Measurements from ENCODE around the gene IRX3. TPM values are rescaled to one million over a fixed set of nuclear protein-coding genes. Genes with fewer than 3 reads are reported as not detected.

The IRX3 gene
- total and polyA plus RNA-seq, 2 of the 8 experiments (the other 6 are each of a cell fraction or from before 2014, with no cell fraction given), result 0.50 to 1.6 TPM

GRCh38 chr16:54297154-54297553 is 10.6 kb upstream of the IRX3 start:
- no peak overlapping the region for H2AK5ac ChIP-seq (ENCODE audit: low read depth, low read length)
- peaks cover 7 to 24% (median 12%) of the 10 kb centered on the region in 4 experiments for H3K27me3 ChIP-seq (replicated peaks in 1 of 4; ENCODE audit: control insufficient read depth in 3 of 4, extremely low read depth in 1 of 4, insufficient read depth in 3 of 4, low read length in 3 of 4)
- H4K20me1 ChIP-seq (replicated peaks in 1 of 2; ENCODE audit: control insufficient read depth in 1 of 2, insufficient read depth in 2 of 2, low read length in 2 of 2), result no peaks in the 10 kb centered on the region
- no peak overlapping the region for H3K4me2 ChIP-seq (ENCODE audit: insufficient read depth in 1 of 2, low read depth in 2 of 2, low read length in 2 of 2)
- no peak overlapping the region for H2BK120ac ChIP-seq (replicated peaks; ENCODE audit: low read depth, low read length)
- peaks cover 9% of the 10 kb centered on the region in 2 experiments; a peak in 1 of 4 replicates for H3K9me3 ChIP-seq (ENCODE audit: insufficient read depth in 2 of 2, low read depth in 1 of 2, low read length in 1 of 2)
- no peak overlapping the region for H3K56ac ChIP-seq (replicated peaks; ENCODE audit: insufficient read length, low read depth, low read length)
- no peak overlapping the region for H4K8ac ChIP-seq (ENCODE audit: extremely low read depth, insufficient read depth, low read length)
- H3K23me2 ChIP-seq (ENCODE audit: low read depth, low read length), result no peaks in the 10 kb centered on the region
- no peak overlapping the region for H3K18ac ChIP-seq (ENCODE audit: extremely low read depth, low read length)
- H2AFZ ChIP-seq (ENCODE audit: low read length), result no peak overlapping the region
- no peak overlapping the region for H2BK5ac ChIP-seq (ENCODE audit: low read depth, low read length)
- POLR2A ChIA-PET (ENCODE audit: partially characterized antibody), result no interaction called here
- H4K5ac ChIP-seq (ENCODE audit: insufficient read length, low read depth, low read length), result no peak overlapping the region
- 90% methylated on average over 3 of the region's 3 CpGs; no CpG with 5 or more reads in 1 of the 2 experiments for WGBS, 2 experiments (ENCODE audit: extremely low coverage in 1 of 2, insufficient coverage in 1 of 2, insufficient read length in 1 of 2, insufficient replicate concordance in 2 of 2, low coverage in 1 of 2, low lambda C conversion rate in 2 of 2, missing lambda C conversion rate in 1 of 2)
- no peak overlapping the region for H3K4ac ChIP-seq (replicated peaks; ENCODE audit: insufficient read length, low read depth, low read length)
- H3K36me3 ChIP-seq (ENCODE audit: control insufficient read depth in 2 of 4, insufficient read depth in 4 of 4, low read length in 3 of 4), result no peaks in the 10 kb centered on the region
- FAIRE-seq (no peak), DNase-seq (ENCODE audit: low read depth in 1 of 2, low spot score in 2 of 2) (no peak)
- no peaks in the 10 kb centered on the region for H3K4me1 ChIP-seq (replicated peaks in 1 of 4; ENCODE audit: control insufficient read depth in 3 of 4, insufficient read depth in 4 of 4, low read length in 3 of 4)
- no peak overlapping the region for H3K9ac ChIP-seq (replicated peaks in 1 of 4; ENCODE audit: extremely low read depth in 1 of 4, low read depth in 3 of 4, low read length in 3 of 4)
- TF ChIP-seq CREB1 (IDR thresholded peaks at IDR 0.05), result no peak
- TF ChIP-seq HDAC6 (IDR thresholded peaks at IDR 0.05; ENCODE audit: low read depth, low read length), result no peak
- no peak for TF ChIP-seq RFX5 (IDR thresholded peaks at IDR 0.05; ENCODE audit: borderline replicate concordance, low read depth, low read length)
- no peak for TF ChIP-seq CHD1 (IDR thresholded peaks at IDR 0.05; ENCODE audit: low read depth, low read length)
- TF ChIP-seq TAF1 (IDR thresholded peaks at IDR 0.05; ENCODE audit: low read depth, low read length), result no peak
- TF ChIP-seq SUZ12 (IDR thresholded peaks at IDR 0.05; ENCODE audit: low read length), result no peak
- TF ChIP-seq BCL11A (IDR thresholded peaks at IDR 0.05; ENCODE audit: low read depth in 2 of 2, low read length in 2 of 2), result no peak
- TF ChIP-seq KDM4A (IDR thresholded peaks at IDR 0.05; ENCODE audit: low read depth, low read length, severe bottlenecking), result no peak
- TF ChIP-seq EP300 (IDR thresholded peaks at IDR 0.05; ENCODE audit: borderline replicate concordance in 1 of 2, low read depth in 2 of 2, low read length in 2 of 2), result no peak
- no peak overlapping the region for H3K27ac ChIP-seq (ENCODE audit: low read depth, low read length)
- H2BK15ac ChIP-seq (ENCODE audit: low read length), result no peak overlapping the region
- H3K23ac ChIP-seq (ENCODE audit: insufficient read length), result no peak overlapping the region
- H2BK12ac ChIP-seq (ENCODE audit: low read depth, low read length), result no peak overlapping the region
- H2BK20ac ChIP-seq (ENCODE audit: low read length), result no peak overlapping the region
- H3K14ac ChIP-seq (ENCODE audit: insufficient read length), result no peak overlapping the region
- H3K79me1 ChIP-seq (ENCODE audit: low read depth, low read length), result no peaks in the 10 kb centered on the region
- no peaks in the 10 kb centered on the region for H3K79me2 ChIP-seq (ENCODE audit: control insufficient read depth in 1 of 2, insufficient read depth in 2 of 2, low read length in 2 of 2)
- H4K91ac ChIP-seq (replicated peaks; ENCODE audit: insufficient read length, low read length), result no peak overlapping the region
- no peak overlapping the region for H3K4me3 ChIP-seq (ENCODE audit: extremely low read depth in 1 of 4, insufficient read depth in 2 of 4, low read depth in 3 of 4, low read length in 4 of 4)
- CTCF ChIA-PET (ENCODE audit: partially characterized antibody), result no interaction called here

All from H1 (cell line).